Measurements from ENCODE around the gene ZNF627. TPM values are rescaled to one million over a fixed set of nuclear protein-coding genes. Genes with fewer than 3 reads are reported as not detected.
"Not testable (repeated sequence)": the region's sequence is repeated elsewhere in the genome, so short reads cannot be mapped to it uniquely, and the experiment has no call there.

ZNF627 gene
- 12.6 and 13.2 TPM in 2 replicates for total RNA-seq (2014; rRNA removed; shearing (Covaris generic))
- 4.1 and 4.3 TPM in 2 replicates for polyA plus RNA-seq (2015; cell fraction: cytosol; rRNA removed)
- polyA plus RNA-seq (2015; cell fraction: nucleus; rRNA removed): 4.9 and 6.7 TPM in 2 replicates

DNA sequence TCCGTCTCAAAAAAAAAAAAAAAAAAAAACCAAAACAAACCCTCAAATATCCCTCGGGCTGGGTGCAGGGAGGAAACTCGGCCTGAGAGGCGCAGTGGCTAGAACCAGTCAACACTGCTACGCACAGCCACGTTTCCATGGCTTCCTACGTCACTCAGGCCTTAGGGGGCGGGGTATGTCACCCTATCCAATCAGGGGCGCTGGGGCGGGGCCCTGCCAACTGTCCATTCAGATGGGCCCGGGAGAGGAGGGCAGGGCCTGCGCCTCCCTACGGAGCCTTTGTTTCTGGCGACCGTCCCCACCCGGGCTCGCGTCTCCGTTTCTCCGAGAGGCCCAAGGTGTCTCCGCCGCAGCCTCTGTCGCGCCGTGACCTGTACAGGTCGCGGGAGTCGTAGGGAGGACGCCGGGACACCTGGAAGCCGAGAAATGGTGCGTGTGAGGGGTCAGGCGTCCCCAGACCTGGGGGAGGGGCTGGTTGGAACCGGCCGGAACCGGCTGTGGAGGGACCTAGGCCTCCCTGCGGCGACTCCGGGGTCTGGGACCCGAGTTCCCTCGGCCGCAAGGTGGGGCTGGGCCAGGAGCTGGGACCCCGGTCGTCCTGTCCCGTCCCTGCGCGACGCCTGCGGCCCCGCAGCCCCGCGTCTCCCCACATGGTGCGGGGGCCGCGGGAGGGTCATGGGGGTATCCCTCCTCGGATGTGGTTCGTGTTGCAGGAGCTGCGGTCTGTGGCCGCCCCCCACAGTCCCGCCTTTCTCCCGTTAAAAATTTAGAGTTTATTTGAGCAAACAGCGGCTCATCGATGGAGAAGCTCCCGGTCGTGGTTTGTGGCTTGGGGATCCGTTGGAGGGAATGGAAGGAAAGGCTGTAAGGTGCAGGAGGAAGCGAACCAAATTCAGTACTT lies at the start of gene ZNF627:
ZNF627 (plus strand) TSS at position 282 of the 901 bp plus-strand sequence; CDS start at position 427, 145 bp downstream.
- peak; percentile 96 for DNase-seq (ENCODE audit: low read depth, low spot score)
- in situ Hi-C loops (cut with HindIII; ENCODE audit: low pct_unique_long_range_greater_than_20kb, low sequenced_read_pairs): no loop called here

DNA sequence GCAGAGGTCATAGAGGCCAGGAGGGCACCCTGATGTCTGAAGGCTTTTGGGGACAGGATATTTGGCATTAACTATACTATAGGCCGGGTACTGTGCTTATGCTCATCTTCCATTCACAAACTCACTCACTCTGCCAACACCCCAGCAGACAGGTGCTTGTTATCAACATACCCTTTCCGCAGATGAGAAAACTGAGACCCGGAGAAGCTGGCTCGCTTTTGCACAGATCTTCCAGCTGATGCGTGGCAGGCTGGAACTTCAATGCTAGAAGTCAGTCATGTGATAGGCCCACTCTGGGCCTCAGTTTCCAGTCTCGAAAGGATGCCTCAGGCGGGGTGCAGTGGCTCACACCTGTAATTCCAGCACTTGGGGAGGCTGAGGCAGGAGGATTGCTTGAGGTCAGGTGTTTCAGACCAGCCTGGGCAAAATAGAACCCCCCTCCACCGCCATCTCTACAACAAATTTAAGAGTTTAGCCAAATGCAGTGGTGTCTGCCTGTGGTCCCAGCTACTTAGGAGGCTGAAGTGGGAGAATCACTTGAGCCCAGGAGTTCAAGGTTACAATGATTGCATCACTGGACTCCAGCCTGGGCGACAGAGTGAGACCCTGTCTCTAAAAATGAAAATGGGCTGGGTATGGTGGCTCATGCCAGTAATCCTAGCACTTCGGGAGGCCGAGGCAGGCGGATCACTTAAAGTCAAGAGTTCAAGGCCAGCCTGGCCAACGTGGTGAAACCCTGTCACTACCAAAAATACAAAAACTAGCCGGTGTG lies 49.2 kb upstream of the ZNF627 start:
- in situ Hi-C loops (cut with HindIII; ENCODE audit: low pct_unique_long_range_greater_than_20kb, low sequenced_read_pairs): no loop called here
- DNase-seq (ENCODE audit: low read depth, low spot score): no peak

DNA sequence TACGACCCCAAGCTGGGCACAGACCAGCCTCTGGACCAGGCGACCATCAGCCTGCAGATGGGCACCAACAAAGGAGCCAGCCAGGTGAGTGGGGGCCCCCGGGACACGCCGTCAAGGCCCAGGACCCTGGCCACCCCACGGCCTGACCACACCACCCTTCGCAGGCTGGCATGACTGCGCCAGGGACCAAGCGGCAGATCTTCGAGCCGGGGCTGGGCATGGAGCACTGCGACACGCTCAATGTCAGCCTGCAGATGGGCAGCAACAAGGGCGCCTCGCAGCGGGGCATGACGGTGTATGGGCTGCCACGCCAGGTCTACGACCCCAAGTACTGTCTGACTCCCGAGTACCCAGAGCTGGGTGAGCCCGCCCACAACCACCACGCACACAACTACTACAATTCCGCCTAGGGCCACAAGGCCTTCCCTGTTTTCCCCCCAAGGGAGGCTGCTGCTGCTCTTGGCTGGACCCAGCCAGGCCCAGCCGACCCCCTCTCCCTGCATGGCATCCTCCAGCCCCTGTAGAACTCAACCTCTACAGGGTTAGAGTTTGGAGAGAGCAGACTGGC lies 47.8 kb upstream of the ZNF627 start:
- in situ Hi-C loops (cut with HindIII; ENCODE audit: low pct_unique_long_range_greater_than_20kb, low sequenced_read_pairs): no loop called here
- no peak for DNase-seq (ENCODE audit: low read depth, low spot score)

DNA sequence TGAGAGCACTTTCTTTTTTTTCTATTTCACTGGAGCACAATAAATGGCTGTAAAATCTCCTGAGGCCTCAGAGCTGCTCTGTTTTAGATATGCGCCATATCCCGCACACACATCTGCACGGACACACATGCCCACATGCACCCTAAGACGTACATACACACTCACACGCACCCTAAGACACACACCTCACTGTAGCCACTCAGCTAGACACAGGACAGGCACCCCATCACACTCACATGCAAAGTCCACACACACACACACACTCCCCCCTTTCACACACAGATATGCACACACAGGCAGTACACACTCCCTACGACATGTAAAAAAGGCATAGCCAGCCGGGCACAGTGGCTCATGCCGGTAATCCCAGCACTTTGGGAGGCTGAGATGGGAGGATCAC lies 47.0 kb upstream of the ZNF627 start:
- DNase-seq (ENCODE audit: low read depth, low spot score): no peak
- in situ Hi-C loops (cut with HindIII; ENCODE audit: low pct_unique_long_range_greater_than_20kb, low sequenced_read_pairs): no loop called here

DNA sequence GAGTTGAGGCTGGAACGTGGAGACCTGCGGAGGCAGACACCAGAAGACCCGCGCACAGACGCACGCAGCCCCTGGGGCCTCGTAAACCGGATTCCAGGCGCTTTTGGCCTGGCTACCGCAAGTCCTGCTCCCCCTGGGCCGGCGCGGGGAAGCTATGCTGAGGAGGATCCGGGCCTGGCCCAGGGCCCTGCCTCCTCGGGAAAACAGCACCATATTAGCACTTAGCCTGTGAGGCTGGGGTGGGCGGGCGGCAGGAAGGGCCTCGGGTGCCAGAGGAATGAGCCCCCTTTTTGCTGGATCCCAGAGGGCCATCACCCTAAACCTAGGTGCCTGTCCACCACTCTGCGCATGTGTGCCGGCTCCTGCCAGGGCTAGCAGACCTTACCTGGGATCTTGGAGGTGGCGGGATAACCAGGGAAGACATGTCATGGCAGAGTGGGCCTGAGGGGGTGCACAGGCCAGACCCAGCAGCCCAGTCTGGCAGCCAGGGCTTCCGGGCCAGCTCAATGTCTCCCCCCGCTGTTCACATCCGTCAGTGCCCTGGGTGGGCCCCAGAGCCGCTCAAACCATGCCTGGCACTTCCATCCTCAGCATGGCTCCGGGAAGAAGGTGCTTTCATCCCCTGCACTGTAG lies 45.6 kb upstream of the ZNF627 start:
- in situ Hi-C loops (cut with HindIII; ENCODE audit: low pct_unique_long_range_greater_than_20kb, low sequenced_read_pairs): no loop called here
- DNase-seq (ENCODE audit: low read depth, low spot score): peak; percentile 24

DNA sequence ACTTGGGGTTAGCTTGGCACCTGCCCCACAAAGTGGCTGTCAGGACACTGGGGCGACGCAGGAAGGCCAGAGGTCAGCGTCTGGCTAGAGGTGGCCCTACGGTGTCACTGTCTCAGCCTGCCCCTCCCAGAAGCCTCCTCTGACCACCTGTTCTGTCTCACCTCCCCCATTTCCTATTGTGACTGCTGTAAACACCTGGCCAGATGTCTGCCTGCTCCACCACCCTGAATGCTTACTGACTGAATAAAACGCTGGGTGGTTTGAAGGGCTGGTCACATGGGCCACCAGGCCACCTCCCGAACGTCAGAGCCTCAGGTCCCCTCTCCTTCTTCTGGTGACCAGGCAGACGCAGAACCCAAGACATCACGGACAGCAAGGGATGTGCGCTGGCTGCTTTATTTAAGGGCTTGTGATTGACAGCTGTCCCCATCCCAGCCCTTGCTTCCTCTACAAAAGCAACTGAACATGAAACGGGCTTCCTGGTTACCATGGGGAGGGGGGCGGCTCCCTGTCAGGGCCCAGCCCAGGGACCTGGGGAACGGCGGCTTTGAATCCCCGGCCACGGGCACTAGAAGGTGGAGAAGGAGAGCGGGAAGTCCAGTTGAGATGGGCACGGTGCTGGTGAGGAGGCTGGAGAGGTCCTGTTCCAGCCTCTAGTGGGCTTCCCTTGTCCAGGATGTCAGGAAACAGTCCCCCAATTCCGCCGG lies 44.5 kb upstream of the ZNF627 start:
- no peak for DNase-seq (ENCODE audit: low read depth, low spot score)
- in situ Hi-C loops (cut with HindIII; ENCODE audit: low pct_unique_long_range_greater_than_20kb, low sequenced_read_pairs): no loop called here

DNA sequence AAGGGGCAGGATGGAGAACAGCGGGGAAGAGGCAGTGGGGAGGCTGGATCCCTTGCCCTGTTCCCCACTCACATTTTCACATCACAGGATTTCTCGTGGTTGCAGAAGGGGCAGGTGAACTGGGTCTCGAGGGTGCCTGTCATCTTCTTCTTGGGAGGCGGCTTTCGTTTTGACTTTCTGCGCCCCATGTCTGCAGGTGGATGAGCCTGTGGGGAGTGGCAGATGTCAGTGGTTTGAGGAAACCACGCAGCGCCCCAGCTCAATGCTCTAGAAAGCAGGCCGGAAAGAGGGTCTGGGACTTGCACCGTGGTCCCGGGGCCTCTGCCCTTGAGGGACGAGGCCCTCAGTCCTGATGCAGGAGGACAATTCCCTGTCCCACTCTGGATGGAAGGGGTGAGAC lies 43.1 kb upstream of the ZNF627 start:
- no peak for DNase-seq (ENCODE audit: low read depth, low spot score)
- in situ Hi-C loops (cut with HindIII; ENCODE audit: low pct_unique_long_range_greater_than_20kb, low sequenced_read_pairs): no loop called here

DNA sequence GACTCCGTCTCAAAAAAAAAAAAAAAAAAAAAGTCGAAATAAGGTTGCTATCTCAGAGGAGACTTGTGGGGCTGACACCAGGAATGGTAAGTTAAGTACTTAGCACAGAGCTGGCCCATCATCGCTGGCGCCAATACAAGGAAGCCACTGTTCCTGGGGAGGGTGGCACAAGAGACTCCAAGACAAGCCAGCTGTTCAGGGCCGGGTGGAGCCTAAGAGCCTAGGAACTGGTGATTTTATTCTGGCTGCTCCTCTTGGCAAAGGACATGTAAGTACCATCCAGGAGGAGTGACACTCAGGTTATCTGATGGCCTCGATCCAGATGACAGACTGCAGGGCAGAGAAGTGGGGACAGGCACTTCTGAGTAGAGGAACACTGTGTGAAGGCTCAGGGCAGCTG lies 42.0 kb upstream of the ZNF627 start:
- in situ Hi-C loops (cut with HindIII; ENCODE audit: low pct_unique_long_range_greater_than_20kb, low sequenced_read_pairs): no loop called here
- no peak for DNase-seq (ENCODE audit: low read depth, low spot score)

DNA sequence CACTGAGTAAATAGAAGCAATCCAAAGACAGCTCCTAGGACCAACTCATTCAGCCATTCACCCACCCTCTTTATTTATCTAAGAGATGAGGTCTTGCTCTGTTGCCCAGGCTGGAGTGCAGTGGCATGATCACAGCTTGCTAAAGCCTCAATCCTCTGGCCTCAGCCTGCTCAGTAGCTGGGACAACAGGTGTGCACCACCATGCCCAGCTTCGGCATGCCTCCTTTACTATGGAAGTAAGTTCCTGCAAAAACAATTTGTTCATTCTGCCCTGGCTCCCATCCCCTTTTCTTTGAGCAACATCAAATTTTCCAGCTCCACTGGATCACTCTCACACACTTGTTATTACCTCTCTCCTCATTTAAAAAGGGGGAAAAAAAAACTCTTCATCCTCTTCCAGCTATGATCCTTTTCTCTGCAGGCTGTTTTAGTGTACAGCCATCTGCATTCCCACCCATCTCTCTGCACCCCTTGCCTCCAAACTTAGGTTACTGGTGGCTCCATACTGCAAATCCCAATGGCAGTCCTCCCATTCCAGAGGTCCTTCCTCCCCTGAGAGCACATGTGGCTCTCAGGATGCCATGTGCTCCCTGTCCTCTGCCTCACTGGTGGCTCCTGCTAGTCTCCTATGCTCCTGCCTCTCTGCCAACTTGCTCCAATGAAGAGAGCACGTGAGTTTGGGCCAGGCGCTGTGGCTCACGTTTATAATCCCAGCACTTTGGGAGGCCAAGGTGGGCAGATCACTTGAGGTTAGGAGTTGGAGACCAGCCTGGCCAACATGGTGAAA lies 40.5 kb upstream of the ZNF627 start:
- DNase-seq (ENCODE audit: low read depth, low spot score): no peak
- in situ Hi-C loops (cut with HindIII; ENCODE audit: low pct_unique_long_range_greater_than_20kb, low sequenced_read_pairs): no loop called here

DNA sequence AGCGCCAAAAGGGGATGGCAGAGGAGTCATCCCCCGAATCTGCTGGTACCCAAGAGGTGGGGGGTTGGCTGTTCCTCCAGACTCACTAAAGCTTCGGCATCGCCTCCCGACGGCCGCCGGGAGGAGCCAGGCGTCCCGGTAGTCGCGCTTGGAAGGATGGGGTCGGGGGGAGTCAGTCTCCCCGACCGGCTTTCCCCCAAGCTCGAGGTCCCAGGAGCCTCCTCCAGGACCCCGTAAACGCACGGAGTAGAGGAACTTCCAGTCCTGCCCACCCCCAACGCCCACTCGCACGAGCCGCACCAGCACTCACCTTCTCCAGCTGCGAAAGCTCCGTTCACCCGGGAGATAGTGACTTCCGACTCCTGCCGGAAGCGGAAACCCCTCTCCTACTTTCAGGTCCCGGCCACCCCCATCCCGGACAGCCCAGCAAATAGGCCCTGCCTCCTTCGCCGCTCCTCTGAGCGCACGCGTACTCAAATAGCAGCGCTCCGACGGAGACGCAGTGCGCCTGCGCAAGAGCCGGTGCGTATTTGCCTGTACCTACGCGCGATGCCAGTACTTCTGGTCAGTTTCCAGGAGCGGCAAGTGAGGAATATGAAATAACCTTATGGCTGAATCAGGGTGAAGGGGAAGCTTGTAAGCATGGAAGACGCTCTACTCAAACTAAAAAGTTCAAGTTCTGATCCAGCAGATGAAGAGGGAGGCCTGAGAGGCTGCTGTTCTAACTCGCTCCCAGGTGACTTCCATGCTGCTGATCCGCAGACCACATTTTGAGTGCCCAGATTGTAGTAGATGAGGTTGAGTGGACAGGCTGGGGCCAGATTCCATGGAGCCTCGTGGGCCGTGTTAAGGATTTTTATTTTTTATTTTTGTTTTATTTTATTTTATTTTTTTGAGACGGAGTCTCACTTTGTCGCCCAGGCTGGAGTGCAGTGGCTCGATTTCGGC lies 38.1 kb upstream of the ZNF627 start, which contains the start of gene ELOF1:
ELOF1 (minus strand) TSS at position 350 of the 948 bp plus-strand sequence. CDS start 4,883 bp downstream, outside the sequence.
- in situ Hi-C loops (cut with HindIII; ENCODE audit: low pct_unique_long_range_greater_than_20kb, low sequenced_read_pairs): no loop called here
- DNase-seq (ENCODE audit: low read depth, low spot score): peak; percentile 96

DNA sequence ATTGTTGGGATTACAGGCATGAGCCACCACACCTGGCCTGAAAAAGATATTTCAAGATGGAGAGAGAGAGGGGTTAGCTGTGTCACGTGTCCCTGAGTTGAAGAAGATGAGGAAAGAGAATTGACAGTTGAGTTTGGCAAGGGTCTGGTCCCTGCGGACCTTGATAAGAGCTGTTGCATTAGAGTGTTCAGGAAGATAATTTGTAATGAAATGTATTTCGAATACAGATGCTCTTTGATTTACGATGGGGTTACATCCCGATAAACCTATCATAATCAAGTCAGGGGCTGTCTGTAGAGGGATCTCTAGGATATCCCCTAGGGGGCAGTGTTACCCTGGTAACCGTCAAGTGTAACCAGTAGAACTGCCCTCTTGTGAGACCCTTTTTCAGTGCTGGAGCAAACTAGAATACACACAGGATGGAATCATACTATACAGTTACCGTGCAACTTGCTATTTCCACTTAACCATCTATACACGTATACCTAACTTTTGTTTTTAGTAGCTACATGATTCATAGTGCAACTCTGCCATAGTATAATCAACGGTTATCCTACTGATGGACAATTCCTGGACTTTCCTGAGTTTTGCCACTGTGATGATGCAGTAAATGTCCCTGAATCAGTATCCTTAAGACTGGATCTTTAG lies 36.8 kb upstream of the ZNF627 start:
- in situ Hi-C loops (cut with HindIII; ENCODE audit: low pct_unique_long_range_greater_than_20kb, low sequenced_read_pairs): no loop called here
- peak; percentile 85 for DNase-seq (ENCODE audit: low read depth, low spot score)

DNA sequence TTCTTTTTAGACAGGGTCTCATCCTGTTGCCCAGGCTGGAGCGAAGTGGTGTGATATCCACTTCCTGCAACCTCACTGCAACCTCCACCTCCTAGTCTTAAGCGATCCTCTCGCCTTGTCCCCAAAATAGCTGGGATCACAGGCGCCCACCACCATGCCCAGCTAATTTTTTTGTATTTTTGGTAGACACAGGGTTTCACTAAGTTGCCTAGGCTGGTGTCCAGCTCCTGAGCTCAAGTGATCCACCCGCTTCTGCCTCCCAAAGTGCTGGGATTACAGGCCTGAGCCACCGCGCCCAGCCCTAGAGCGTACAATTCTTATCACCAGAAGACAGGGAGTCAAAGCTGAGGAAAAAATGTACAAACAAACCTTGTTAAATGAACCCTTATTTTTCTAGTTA lies 33.8 kb upstream of the ZNF627 start:
- no peak for DNase-seq (ENCODE audit: low read depth, low spot score)
- in situ Hi-C loops (cut with HindIII; ENCODE audit: low pct_unique_long_range_greater_than_20kb, low sequenced_read_pairs): no loop called here

DNA sequence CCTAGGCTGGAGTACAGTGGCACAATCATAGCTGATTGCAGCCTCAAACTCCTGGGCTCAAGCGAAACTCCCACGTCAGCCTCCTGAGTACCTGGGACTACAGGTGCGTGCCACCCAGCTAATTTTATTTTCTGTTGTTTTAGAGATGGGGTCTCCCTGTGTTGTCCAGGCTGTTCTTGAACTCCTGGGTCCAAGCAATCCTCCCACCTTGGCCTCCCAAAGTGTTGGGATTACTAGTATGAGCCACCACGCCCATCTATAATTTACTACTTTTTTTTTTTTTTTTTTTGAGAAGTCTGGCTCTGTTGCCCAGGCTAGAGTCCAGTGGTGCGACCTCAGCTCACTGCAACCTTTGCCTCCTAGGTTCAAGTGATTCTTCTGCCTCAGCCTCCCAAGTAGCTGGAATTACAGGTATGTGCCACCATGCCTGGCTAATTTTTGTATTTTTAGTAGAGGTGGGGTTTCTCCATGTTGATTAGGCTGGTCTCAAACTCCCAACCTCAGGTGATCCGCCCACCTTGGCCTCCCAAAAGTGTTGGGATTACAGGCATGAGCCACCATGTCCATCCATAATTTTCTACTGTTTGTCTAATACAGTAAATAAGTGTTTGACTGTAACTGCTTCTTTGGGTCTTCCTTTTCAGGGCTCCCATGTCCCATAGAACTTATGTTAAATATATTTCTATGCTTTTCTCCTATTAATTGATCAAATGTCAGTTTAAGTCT lies 33.0 kb upstream of the ZNF627 start:
- not testable (repeated sequence) for DNase-seq (ENCODE audit: low read depth, low spot score)

DNA sequence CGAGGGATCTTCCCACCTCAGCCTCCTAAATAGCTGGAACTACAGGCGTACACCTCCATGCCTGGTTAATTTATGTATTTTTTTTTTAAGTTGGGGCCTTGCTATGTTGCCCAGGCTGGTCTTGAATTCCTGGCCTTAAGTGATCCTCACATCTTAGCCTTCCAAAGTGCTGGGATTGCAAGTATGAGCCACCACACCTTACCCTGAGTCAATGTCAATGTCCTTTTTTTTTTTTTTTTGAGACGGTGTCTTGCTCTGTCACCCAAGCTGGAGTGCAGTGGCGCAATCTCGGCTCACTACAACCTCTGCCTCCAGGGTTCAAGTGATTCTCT lies 31.7 kb upstream of the ZNF627 start:
- DNase-seq (ENCODE audit: low read depth, low spot score); in situ Hi-C loops (cut with HindIII; ENCODE audit: low pct_unique_long_range_greater_than_20kb, low sequenced_read_pairs): not testable (repeated sequence)

More for the DNA sequence above, 33.0 kb upstream of the ZNF627 start:
- in situ Hi-C loops (cut with HindIII; ENCODE audit: low pct_unique_long_range_greater_than_20kb, low sequenced_read_pairs): not testable (repeated sequence)

Data from SK-MEL-5 (cell line).